H1 (cell line): ENCODE results near the gene GFRA4. TPM values are rescaled to one million over a fixed set of nuclear protein-coding genes. Genes with fewer than 3 reads are reported as not detected.
A peak's percentile ranks its signal among the peaks of the same experiment; 100 is the strongest.

Experiments used
- CTCF ChIA-PET: fragments of 300-600 bp; sonication (Branson Sonifier 250); formaldehyde crosslinking; loops from one replicate; lab custom pipeline; 2021; ENCODE audit not compliant: partially characterized antibody; lab: Charles Lee
- POLR2A ChIA-PET: fragments of 300-600 bp; sonication (Branson Sonifier 250); formaldehyde crosslinking; loops from one replicate; lab custom pipeline; 2021; ENCODE audit warnings: inconsistent platforms; ENCODE audit not compliant: partially characterized antibody; lab: Charles Lee
- DNase-seq, 2 experiments: peaks; one replicate each; pipeline versions ENCODE4 v3.0.0 to v3.0.0-alpha.2; 2010 to 2022; ENCODE audit warnings: low spot score in 2 of 2, low read depth in 1 of 2, mixed read lengths in 1 of 2
- FAIRE-seq: peaks from 2 replicates; lab custom pipeline; 2011; peaks lifted over from hg19 to GRCh38; lab: Jason Lieb, UNC
- H2AFZ ChIP-seq: 2 replicates; pipeline ENCODE4 v1.8.1; 2012; ENCODE audit warnings: low read length, inconsistent platforms
- H2AK5ac ChIP-seq: 2 replicates; pipeline ENCODE4 v1.6.1; 2013; ENCODE audit warnings: low read depth, low read length
- H2BK120ac ChIP-seq: replicated peaks from 2 replicates; pipeline ENCODE3; 2013; ENCODE audit warnings: low read depth, low read length, inconsistent platforms
- H2BK12ac ChIP-seq: 2 replicates; pipeline ENCODE4 v1.6.1; 2013; ENCODE audit warnings: low read depth, low read length
- H2BK15ac ChIP-seq: 2 replicates; pipeline ENCODE4 v1.6.1; 2013; ENCODE audit warnings: low read length
- H2BK20ac ChIP-seq: 2 replicates; pipeline ENCODE4 v1.6.1; 2013; ENCODE audit warnings: low read length
- H2BK5ac ChIP-seq: 2 replicates; pipeline ENCODE4 v1.6.1; 2013; ENCODE audit warnings: low read depth, low read length
- H3K14ac ChIP-seq: 2 replicates; pipeline ENCODE4 v1.6.1; 2013; ENCODE audit warnings: inconsistent platforms; ENCODE audit not compliant: insufficient read length
- H3K18ac ChIP-seq: 2 replicates; pipeline ENCODE4 v1.6.1; 2013; ENCODE audit warnings: low read length; ENCODE audit errors: extremely low read depth
- H3K23ac ChIP-seq: 2 replicates; pipeline ENCODE4 v1.6.1; 2013; ENCODE audit warnings: inconsistent platforms; ENCODE audit not compliant: insufficient read length
- H3K23me2 ChIP-seq: 2 replicates; pipeline ENCODE4 v1.6.1; 2013; ENCODE audit warnings: low read depth, low read length
- H3K27ac ChIP-seq: 2 replicates; pipeline ENCODE4 v1.6.1; 2011; ENCODE audit warnings: low read depth, low read length, inconsistent platforms
- H3K27me3 ChIP-seq, 4 experiments: replicated peaks in 1 of 4; 1 replicate in 1 of 4; 2 replicates in 3 of 4; pipeline versions ENCODE4 v1.6.1 to v1.8.1; 2011 to 2013; ENCODE audit warnings: low read length in 3 of 4, mild to moderate bottlenecking in 3 of 4, inconsistent platforms in 2 of 4, mixed read lengths in 2 of 4, moderate library complexity in 1 of 4; ENCODE audit not compliant: control insufficient read depth in 3 of 4, insufficient read depth in 3 of 4; ENCODE audit errors: extremely low read depth in 1 of 4
- H3K36me3 ChIP-seq, 4 experiments: 2 replicates each; pipeline versions ENCODE4 v1.6.1 to v1.8.1; 2011 to 2013; ENCODE audit warnings: mild to moderate bottlenecking in 4 of 4, low read length in 3 of 4, moderate library complexity in 2 of 4, control low read depth in 1 of 4, inconsistent platforms in 1 of 4; ENCODE audit not compliant: insufficient read depth in 4 of 4, control insufficient read depth in 2 of 4
- H3K4ac ChIP-seq: replicated peaks from 2 replicates; pipeline ENCODE3; 2013; ENCODE audit warnings: low read length, low read depth, mixed read lengths, inconsistent platforms; ENCODE audit not compliant: insufficient read length
- H3K4me1 ChIP-seq, 4 experiments: replicated peaks in 1 of 4; 1 replicate in 1 of 4; 2 replicates in 3 of 4; pipeline versions ENCODE4 v1.6.1 to v1.8.1; 2011 to 2013; ENCODE audit warnings: low read length in 3 of 4, inconsistent platforms in 2 of 4, mixed read lengths in 1 of 4; ENCODE audit not compliant: insufficient read depth in 4 of 4, control insufficient read depth in 3 of 4
- H3K4me2 ChIP-seq, 2 experiments: 2 replicates each; pipeline versions ENCODE4 v1.6.1 to v1.8.1; 2011 to 2013; ENCODE audit warnings: low read depth in 2 of 2, low read length in 2 of 2, control low read depth in 1 of 2, inconsistent platforms in 1 of 2, mild to moderate bottlenecking in 1 of 2; ENCODE audit not compliant: insufficient read depth in 1 of 2
- H3K4me3 ChIP-seq, 4 experiments: fragments of 200-600, 300-600 bp in 1 of 4; sonication (generic), shearing (Covaris generic), sonication (Bioruptor Twin) in 1 of 4; 2 replicates each; pipeline versions ENCODE4 v1.5.1 to v1.8.1; 2011 to 2016; ENCODE audit warnings: low read length in 4 of 4, low read depth in 3 of 4, control low read depth in 2 of 4, inconsistent platforms in 2 of 4, mild to moderate bottlenecking in 2 of 4, mixed read lengths in 1 of 4, moderate library complexity in 1 of 4; ENCODE audit not compliant: insufficient read depth in 2 of 4; ENCODE audit errors: extremely low read depth in 1 of 4
- H3K56ac ChIP-seq: replicated peaks from 2 replicates; pipeline ENCODE3; 2013; ENCODE audit warnings: low read depth, mild to moderate bottlenecking, mixed read lengths, low read length, inconsistent platforms; ENCODE audit not compliant: insufficient read length
- H3K79me1 ChIP-seq: 2 replicates; pipeline ENCODE4 v1.6.1; 2013; ENCODE audit warnings: low read depth, low read length, control low read depth
- H3K79me2 ChIP-seq, 2 experiments: 2 replicates each; pipeline versions ENCODE4 v1.6.1 to v1.8.1; 2012 to 2013; ENCODE audit warnings: low read length in 2 of 2, mild to moderate bottlenecking in 2 of 2, inconsistent platforms in 1 of 2; ENCODE audit not compliant: insufficient read depth in 2 of 2, control insufficient read depth in 1 of 2
- H3K9ac ChIP-seq, 4 experiments: replicated peaks in 1 of 4; 1 replicate in 1 of 4; 2 replicates in 3 of 4; pipeline versions ENCODE4 v1.6.1 to v1.8.1; 2011 to 2013; ENCODE audit warnings: low read depth in 3 of 4, low read length in 3 of 4, control low read depth in 2 of 4, mild to moderate bottlenecking in 2 of 4, moderate library complexity in 2 of 4, inconsistent platforms in 1 of 4; ENCODE audit errors: extremely low read depth in 1 of 4
- H3K9me3 ChIP-seq, 2 experiments: 2 replicates each; pipeline versions ENCODE4 v1.6.1 to v1.8.1; 2012 to 2013; ENCODE audit warnings: mild to moderate bottlenecking in 2 of 2, moderate library complexity in 2 of 2, control low read depth in 1 of 2, inconsistent platforms in 1 of 2, low read depth in 1 of 2, low read length in 1 of 2, mixed read lengths in 1 of 2; ENCODE audit not compliant: insufficient read depth in 2 of 2
- H4K20me1 ChIP-seq, 2 experiments: replicated peaks in 1 of 2; 2 replicates each; pipeline versions ENCODE3 to v1.8.1; 2011 to 2013; ENCODE audit warnings: inconsistent platforms in 2 of 2, low read length in 2 of 2, mild to moderate bottlenecking in 1 of 2; ENCODE audit not compliant: insufficient read depth in 2 of 2, control insufficient read depth in 1 of 2
- H4K5ac ChIP-seq: 2 replicates; pipeline ENCODE4 v1.6.1; 2013; ENCODE audit warnings: low read length, low read depth, mixed read lengths, inconsistent platforms; ENCODE audit not compliant: insufficient read length
- H4K8ac ChIP-seq: 2 replicates; pipeline ENCODE4 v1.8.0; 2013; ENCODE audit warnings: mild to moderate bottlenecking, moderate library complexity, low read length, inconsistent platforms; ENCODE audit not compliant: insufficient read depth; ENCODE audit errors: extremely low read depth
- H4K91ac ChIP-seq: replicated peaks from 2 replicates; pipeline ENCODE3; 2013; ENCODE audit warnings: low read length, mixed read lengths, inconsistent platforms; ENCODE audit not compliant: insufficient read length
- BRCA1 ChIP-seq: IDR thresholded peaks from 2 replicates; pipeline ENCODE4 v1.6.1; 2012; ENCODE audit warnings: low read depth, low read length, improper control_type of control experiment
- TEAD4 ChIP-seq: IDR thresholded peaks from 2 replicates; pipeline ENCODE4 v1.6.1; 2012; ENCODE audit warnings: low read depth, low read length, inconsistent platforms, mixed read lengths
- WGBS, 2 experiments: shearing (Covaris generic) in 1 of 2; methylation state at CpG; one replicate each; pipeline versions ENCODE4 v1.1.6 to v1.1.7; 2013 to 2015; ENCODE audit warnings: low lambda C conversion rate in 2 of 2, mixed read lengths in 2 of 2, inconsistent platforms in 1 of 2, low coverage in 1 of 2, missing lambda C conversion rate in 1 of 2; ENCODE audit not compliant: insufficient replicate concordance in 2 of 2, insufficient coverage in 1 of 2, insufficient read length in 1 of 2; ENCODE audit errors: extremely low coverage in 1 of 2, missing lambda C conversion rate in 1 of 2; 5-methylcytosine and 5-hydroxymethylcytosine counted together
- polyA plus RNA-seq, 7 experiments: library from polyadenylated mRNA; depleted of rRNA in 3 of 7; stranded (reverse) in 5 of 7; unstranded in 2 of 7; fragments of >200 nt in 5 of 7; fragments of 200-250 nt in 2 of 7; gene quantifications; 1 replicate in 5 of 7; 2 replicates in 1 of 7; 4 replicates in 1 of 7; pipeline versions ENCODE4 v1.2.1 to v1.2.3, GENCODE V29; 2011 to 2013; ENCODE audit warnings: missing spikeins in 2 of 7, mixed read lengths in 2 of 7
- total RNA-seq: library from RNA; stranded (reverse); fragmentation: NEBNext Ultra II Directional; extraction: Animal tissue kit (Norgen Biotek cat#: 25700); gene quantifications from 2 replicates; pipeline ENCODE4 v1.2.1, GENCODE V29; 2021

The GFRA4 gene
- total and polyA plus RNA-seq, 2 of the 8 experiments (the other 6 are each of a cell fraction or from before 2014, with no cell fraction given), result 0.05 TPM; not detected in 1

- TF ChIP-seq TEAD4 (peak; percentile 77; the same call in 1 of the 2 replicates), BRCA1 (no peak)
- TF ChIP-seq, all 59 proteins: peak for 1
- no peak for DNase-seq
- Histone ChIP-seq H3K18ac (peak overlapping the region; percentile 60), H3K79me2 (no peaks in the 10 kb centered on the region), H2BK15ac (peak overlapping the region; percentile 75; the same call in 1 of the 2 replicates), H3K9ac (no peak overlapping the region), H3K14ac (no peak overlapping the region), H4K5ac (no peak overlapping the region), H4K20me1 (no peaks in the 10 kb centered on the region), H3K4me1 (peaks cover 5 to 29% (median 17%) of the 10 kb centered on the region in 4 experiments), H4K8ac (peak overlapping the region; percentile 88), H2BK12ac (peak overlapping the region; percentile 63; the same call in 1 of the 2 replicates), H3K27me3 (peaks cover 0 to 13% (median 5%) of the 10 kb centered on the region in 4 experiments; a peak in 5 of 7 replicates), H2BK5ac (0 out of 2 replicates have a peak overlapping the region, but pooled peaks have one; percentile 52), H3K79me1 (no peaks in the 10 kb centered on the region), H3K9me3 (no peaks in the 10 kb centered on the region), H3K56ac (no peak overlapping the region), H2AK5ac (peak overlapping the region; percentile 60; the same call in 1 of the 2 replicates), H3K4me2 (no peak overlapping the region; a peak in 3 of 4 replicates), H3K4ac (no peak overlapping the region), H3K4me3 (no peak overlapping the region), H3K27ac (no peak overlapping the region), H3K36me3 (no peaks in the 10 kb centered on the region), H3K23ac (no peak overlapping the region), H2BK120ac (no peak overlapping the region), H4K91ac (no peak overlapping the region), H3K23me2 (peaks cover 11% of the 10 kb centered on the region), H2AFZ (no peak overlapping the region), H2BK20ac (no peak overlapping the region)
- FAIRE-seq, result no peak
- ChIA-PET CTCF (interaction anchor here (0.5 to 45.1 kb wide), 8 partner anchors 6 to 412 kb away, joined by 3 to 1432 read pairs (median 5); partner anchors contain the start of genes ADAM33 and SIGLEC1), POLR2A (interaction anchor here (1.7 to 2.9 kb wide), 2 partner anchors 9 to 71 kb away, joined by 4 to 8 read pairs; no protein-coding TSS in a partner anchor)
- 78% methylated on average over 17 of the region's 18 CpGs; no CpG with 5 or more reads in 1 of the 2 experiments for WGBS, 2 experiments
Observed at GRCh38 chr20:3679749-3680700, 16.8 kb upstream of the GFRA4 start.
